ENCODE measurements around the gene ZBTB17. TPM values are rescaled to one million over a fixed set of nuclear protein-coding genes. Genes with fewer than 3 reads are reported as not detected.
"Not testable (repeated sequence)": the region's sequence is repeated elsewhere in the genome, so short reads cannot be mapped to it uniquely, and the experiment has no call there.

ZBTB17 gene
- total and polyA plus RNA-seq, 2 of the 4 experiments (the other 2 are of a cell fraction): 26.3 to 58.2 TPM

DNA sequence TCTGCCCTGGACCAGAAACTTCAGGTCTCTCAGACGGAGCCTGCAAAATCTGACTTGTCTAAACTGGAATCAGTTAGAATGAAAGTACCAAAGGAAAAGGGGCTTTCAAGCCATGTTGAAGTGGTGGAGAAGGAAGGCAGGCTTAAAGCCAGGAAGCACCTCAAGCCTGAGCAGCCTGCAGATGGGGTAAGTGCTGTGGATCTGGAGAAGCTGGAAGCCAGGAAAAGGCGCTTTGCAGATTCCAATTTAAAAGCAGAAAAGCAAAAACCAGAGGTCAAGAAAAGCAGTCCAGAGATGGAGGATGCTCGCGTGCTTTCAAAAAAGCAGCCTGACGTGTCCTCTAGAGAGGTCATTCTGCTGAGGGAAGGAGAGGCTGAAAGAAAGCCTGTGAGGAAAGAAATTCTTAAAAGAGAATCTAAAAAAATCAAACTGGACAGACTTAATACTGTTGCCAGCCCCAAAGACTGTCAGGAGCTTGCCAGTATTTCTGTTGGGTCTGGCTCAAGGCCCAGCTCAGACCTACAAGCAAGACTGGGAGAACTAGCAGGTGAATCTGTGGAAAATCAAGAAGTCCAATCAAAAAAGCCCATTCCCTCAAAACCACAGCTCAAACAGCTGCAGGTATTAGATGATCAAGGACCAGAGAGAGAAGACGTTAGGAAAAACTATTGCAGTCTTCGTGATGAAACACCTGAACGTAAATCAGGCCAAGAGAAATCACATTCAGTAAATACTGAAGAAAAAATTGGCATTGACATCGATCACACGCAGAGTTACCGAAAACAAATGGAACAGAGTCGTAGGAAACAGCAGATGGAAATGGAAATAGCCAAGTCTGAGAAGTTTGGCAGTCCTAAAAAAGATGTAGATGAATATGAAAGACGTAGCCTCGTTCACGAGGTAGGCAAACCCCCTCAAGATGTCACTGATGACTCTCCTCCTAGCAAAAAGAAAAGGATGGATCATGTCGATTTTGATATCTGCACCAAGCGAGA is 46.6 kb downstream of the ZBTB17 start:
- Histone ChIP-seq H4K8ac (ENCODE audit: low read depth in 2 of 2, low read length in 2 of 2) (no peak overlapping the region), H3K4me1 (ENCODE audit: control insufficient read depth, insufficient read depth, low read length) (peaks cover 6% of the 10 kb centered on the region; the same call in 1 of the 2 replicates), H3K79me1 (ENCODE audit: low read depth in 1 of 2, low read length in 2 of 2) (peaks cover 23 to 44% of the 10 kb centered on the region in 2 experiments), H2AFZ (replicated peaks; ENCODE audit: low read length, poor library complexity) (no peak overlapping the region), H3K14ac (replicated peaks; ENCODE audit: low read depth, low read length) (no peak overlapping the region), H4K91ac (ENCODE audit: insufficient read depth, low read depth, low read length) (no peak overlapping the region), H2AK5ac (ENCODE audit: low read depth, low read length) (no peak overlapping the region), H2BK15ac (ENCODE audit: low read depth, low read length) (no peak overlapping the region), H4K20me1 (ENCODE audit: insufficient read depth, low read length) (no peaks in the 10 kb centered on the region), H3K36me3 (ENCODE audit: control insufficient read depth, insufficient read depth, low read length) (peaks cover 52% of the 10 kb centered on the region), H3K4me3 (ENCODE audit: insufficient read depth, low read depth, low read length) (no peak overlapping the region), H3K18ac (ENCODE audit: low read depth, low read length) (no peak overlapping the region), H3K56ac (ENCODE audit: extremely low read depth, insufficient read depth, low read length) (no peak overlapping the region), H4K5ac (ENCODE audit: low read depth, low read length) (no peak overlapping the region), H3K27me3 (ENCODE audit: control insufficient read depth, insufficient read depth, low read length) (no peaks in the 10 kb centered on the region), H2BK120ac (ENCODE audit: low read depth, low read length) (no peak overlapping the region), H2BK20ac (ENCODE audit: low read depth, low read length) (no peak overlapping the region), H3K9me1 (ENCODE audit: insufficient read depth, low read length) (no peaks in the 10 kb centered on the region; the same call in 1 of the 2 replicates), H3K9me3 (ENCODE audit: control insufficient read depth, insufficient read depth, low read length) (no peaks in the 10 kb centered on the region), H3K23ac (ENCODE audit: low read depth, low read length) (no peak overlapping the region), H2BK5ac (ENCODE audit: low read depth, low read length, poor library complexity, severe bottlenecking) (no peak overlapping the region), H3K27ac (ENCODE audit: insufficient read depth, low read length) (no peak overlapping the region), H2AK9ac (replicated peaks; ENCODE audit: low read depth, low read length, poor library complexity) (no peak overlapping the region), H3K4ac (ENCODE audit: low read depth, low read length) (no peak overlapping the region), H3K9ac (ENCODE audit: low read depth, low read length) (no peak overlapping the region), H3K4me2 (ENCODE audit: low read depth, low read length) (no peak overlapping the region)
- ATAC-seq (ENCODE audit: low read depth) (no peak), DNase-seq (no peak)
- TF ChIP-seq, protein P1, sequence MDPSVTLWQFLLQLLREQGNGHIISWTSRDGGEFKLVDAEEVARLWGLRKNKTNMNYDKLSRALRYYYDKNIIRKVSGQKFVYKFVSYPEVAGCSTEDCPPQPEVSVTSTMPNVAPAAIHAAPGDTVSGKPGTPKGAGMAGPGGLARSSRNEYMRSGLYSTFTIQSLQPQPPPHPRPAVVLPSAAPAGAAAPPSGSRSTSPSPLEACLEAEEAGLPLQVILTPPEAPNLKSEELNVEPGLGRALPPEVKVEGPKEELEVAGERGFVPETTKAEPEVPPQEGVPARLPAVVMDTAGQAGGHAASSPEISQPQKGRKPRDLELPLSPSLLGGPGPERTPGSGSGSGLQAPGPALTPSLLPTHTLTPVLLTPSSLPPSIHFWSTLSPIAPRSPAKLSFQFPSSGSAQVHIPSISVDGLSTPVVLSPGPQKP (IDR thresholded peaks at IDR 0.05; ENCODE audit: borderline replicate concordance, low read depth, low read length): no peak
- no peak for TF ChIP-seq RFX5 (IDR thresholded peaks at IDR 0.05; ENCODE audit: low read depth, low read length)
- TF ChIP-seq, protein P2, sequence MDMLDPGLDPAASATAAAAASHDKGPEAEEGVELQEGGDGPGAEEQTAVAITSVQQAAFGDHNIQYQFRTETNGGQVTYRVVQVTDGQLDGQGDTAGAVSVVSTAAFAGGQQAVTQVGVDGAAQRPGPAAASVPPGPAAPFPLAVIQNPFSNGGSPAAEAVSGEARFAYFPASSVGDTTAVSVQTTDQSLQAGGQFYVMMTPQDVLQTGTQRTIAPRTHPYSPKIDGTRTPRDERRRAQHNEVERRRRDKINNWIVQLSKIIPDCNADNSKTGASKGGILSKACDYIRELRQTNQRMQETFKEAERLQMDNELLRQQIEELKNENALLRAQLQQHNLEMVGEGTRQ (IDR thresholded peaks at IDR 0.05; ENCODE audit: low read depth, low read length): no peak
- 97% methylated on average over 8 of the region's 17 CpGs; no CpG with 5 or more reads in 1 of the 2 experiments for WGBS, 2 experiments (ENCODE audit: extremely low coverage in 2 of 2, insufficient read length in 1 of 2)
- POLR2A ChIA-PET (ENCODE audit: unreplicated experiment): no interaction called here
- intact Hi-C loops (cut with micrococcal nuclease): loop anchor here (5.0 kb wide), 1 partner anchor 112 kb away; no protein-coding TSS in a partner anchor
- CTCF ChIA-PET: no interaction called here
- in situ Hi-C loops (cut with MboI; ENCODE audit: low sequenced_read_pairs): no loop called here
- dilution Hi-C loops (cut with HindIII; ENCODE audit: low sequenced_read_pairs, unreplicated experiment): no loop called here
- no TSS peak for BruUV-seq (replicated peaks)

DNA sequence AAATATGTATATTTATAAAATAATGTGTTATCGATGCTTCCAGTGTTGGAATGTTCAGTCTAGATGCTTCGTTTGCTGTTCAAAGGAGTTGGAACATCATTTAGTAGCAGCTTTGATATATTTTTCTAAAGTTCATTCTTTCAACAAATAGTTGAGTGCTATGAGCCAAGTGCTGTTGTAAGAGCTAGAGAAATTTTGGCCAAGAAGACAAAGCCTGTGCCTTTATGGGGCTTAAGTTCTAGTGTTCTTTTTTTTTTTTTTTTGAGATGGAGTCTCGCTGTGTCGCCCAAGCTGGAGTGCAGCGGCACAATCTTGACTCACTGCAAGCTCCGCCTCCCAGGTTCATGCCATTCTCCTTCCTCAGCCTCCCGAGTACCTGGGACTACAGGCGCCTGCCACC is 49.5 kb downstream of the ZBTB17 start:
- WGBS, 2 experiments (ENCODE audit: extremely low coverage in 2 of 2, insufficient read length in 1 of 2): no CpG with 5 or more reads among the region's 8 CpGs
- H2BK15ac ChIP-seq (ENCODE audit: low read depth, low read length); H3K18ac ChIP-seq (ENCODE audit: low read depth, low read length); ATAC-seq (ENCODE audit: low read depth); H3K27me3 ChIP-seq (ENCODE audit: control insufficient read depth, insufficient read depth, low read length); H2BK120ac ChIP-seq (ENCODE audit: low read depth, low read length); H3K4me3 ChIP-seq (ENCODE audit: insufficient read depth, low read depth, low read length); H3K9me1 ChIP-seq (ENCODE audit: insufficient read depth, low read length); H3K14ac ChIP-seq (replicated peaks; ENCODE audit: low read depth, low read length); H2AFZ ChIP-seq (replicated peaks; ENCODE audit: low read length, poor library complexity); H2BK5ac ChIP-seq (ENCODE audit: low read depth, low read length, poor library complexity, severe bottlenecking); H3K27ac ChIP-seq (ENCODE audit: insufficient read depth, low read length); H3K9me3 ChIP-seq (ENCODE audit: control insufficient read depth, insufficient read depth, low read length); H2AK9ac ChIP-seq (replicated peaks; ENCODE audit: low read depth, low read length, poor library complexity); H4K91ac ChIP-seq (ENCODE audit: insufficient read depth, low read depth, low read length); BruUV-seq (replicated peaks); H2BK20ac ChIP-seq (ENCODE audit: low read depth, low read length); DNase-seq; H2AK5ac ChIP-seq (ENCODE audit: low read depth, low read length); H3K9ac ChIP-seq (ENCODE audit: low read depth, low read length); H3K23ac ChIP-seq (ENCODE audit: low read depth, low read length); POLR2A ChIA-PET (ENCODE audit: unreplicated experiment); in situ Hi-C loops (cut with MboI; ENCODE audit: low sequenced_read_pairs); H3K4me2 ChIP-seq (ENCODE audit: low read depth, low read length); H3K4ac ChIP-seq (ENCODE audit: low read depth, low read length); H3K56ac ChIP-seq (ENCODE audit: extremely low read depth, insufficient read depth, low read length); dilution Hi-C loops (cut with HindIII; ENCODE audit: low sequenced_read_pairs, unreplicated experiment); H4K8ac ChIP-seq (ENCODE audit: low read depth in 2 of 2, low read length in 2 of 2); H4K5ac ChIP-seq (ENCODE audit: low read depth, low read length); H4K20me1 ChIP-seq (ENCODE audit: insufficient read depth, low read length): not testable (repeated sequence)
- CTCF ChIA-PET: interaction anchor here (0.6 to 1.4 kb wide), 2 partner anchors 23 to 69 kb away, joined by 3 read pairs; no protein-coding TSS in a partner anchor
- intact Hi-C loops (cut with micrococcal nuclease): loop anchor here (5.0 kb wide), 1 partner anchor 109 kb away; no protein-coding TSS in a partner anchor
- peaks cover 14% of the 10 kb centered on the region; the same call in 1 of the 2 replicates for H3K4me1 ChIP-seq (ENCODE audit: control insufficient read depth, insufficient read depth, low read length)
- peaks cover 34% of the 10 kb centered on the region for H3K36me3 ChIP-seq (ENCODE audit: control insufficient read depth, insufficient read depth, low read length)
- H3K79me1 ChIP-seq (ENCODE audit: low read depth in 1 of 2, low read length in 2 of 2): peaks cover 23 to 52% of the 10 kb centered on the region in 2 experiments
